ENCODE data around the gene KCNF1. TPM values are rescaled to one million over a fixed set of nuclear protein-coding genes. Genes with fewer than 3 reads are reported as not detected.
A peak's percentile ranks its signal among the peaks of the same experiment; 100 is the strongest.

Gene KCNF1
- polyA plus RNA-seq, 1 donor, result 1.3 TPM

DNA sequence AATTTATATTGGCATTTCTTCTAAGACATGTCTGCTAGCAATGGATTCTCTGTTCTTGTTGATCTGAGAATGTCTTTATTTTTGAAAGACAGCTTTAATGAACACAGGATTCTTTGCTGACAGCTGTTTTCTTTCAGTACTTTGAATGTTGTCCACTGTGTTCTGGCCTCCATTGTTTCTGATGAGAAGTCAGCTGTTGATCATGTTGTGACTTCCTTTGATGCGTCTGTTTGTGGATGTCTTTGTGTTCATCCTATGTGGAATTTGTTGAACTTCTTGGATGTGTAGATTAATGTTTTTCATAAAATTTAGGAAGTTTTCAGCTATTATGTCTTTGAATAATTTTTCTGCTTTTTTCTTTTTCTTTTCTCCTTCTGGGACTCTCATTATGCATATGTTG is 39.8 kb upstream of the KCNF1 start:
- Histone ChIP-seq H3K27ac (ENCODE audit: low read length) (no peak overlapping the region), H3K9me3 (ENCODE audit: control insufficient read depth, low read depth, low read length) (peaks cover 3% of the 10 kb centered on the region), H3K36me3 (ENCODE audit: control insufficient read depth, insufficient read depth, low read length) (no peaks in the 10 kb centered on the region), H3K4me1 (ENCODE audit: control insufficient read depth, insufficient read depth, low read length) (peaks cover 4% of the 10 kb centered on the region), H3K4me3 (ENCODE audit: low read length) (no peak overlapping the region), H3K27me3 (ENCODE audit: control insufficient read depth, insufficient read depth, low read length) (no peaks in the 10 kb centered on the region)
- no peak for DNase-seq
- WGBS (ENCODE audit: insufficient coverage, low lambda C conversion rate), result no CpG with 5 or more reads among the region's 1 CpG

- no peak for DNase-seq
- no peak overlapping the region for H3K4me3 ChIP-seq (ENCODE audit: low read length)
These were observed 38.6 kb upstream of the KCNF1 start for GRCh38 chr2:10873171-10873570.

GRCh38 chr2:10873790-10874437 is 37.8 kb upstream of the KCNF1 start:
- peaks cover 17% of the 10 kb centered on the region for H3K4me1 ChIP-seq (ENCODE audit: control insufficient read depth, insufficient read depth, low read length)
- DNase-seq, result no peak
- no peaks in the 10 kb centered on the region for H3K27me3 ChIP-seq (ENCODE audit: control insufficient read depth, insufficient read depth, low read length)
- WGBS (ENCODE audit: insufficient coverage, low lambda C conversion rate), result no CpG with 5 or more reads among the region's 9 CpGs
- peaks cover 3% of the 10 kb centered on the region for H3K9me3 ChIP-seq (ENCODE audit: control insufficient read depth, low read depth, low read length)
- no peak overlapping the region for H3K4me3 ChIP-seq (ENCODE audit: low read length)
- H3K36me3 ChIP-seq (ENCODE audit: control insufficient read depth, insufficient read depth, low read length), result no peaks in the 10 kb centered on the region
- no peak overlapping the region for H3K27ac ChIP-seq (ENCODE audit: low read length)

More at GRCh38 chr2:10873171-10873570, 38.6 kb upstream of the KCNF1 start:
- Histone ChIP-seq H3K9me3 (ENCODE audit: control insufficient read depth, low read depth, low read length) (peaks cover 3% of the 10 kb centered on the region), H3K27me3 (ENCODE audit: control insufficient read depth, insufficient read depth, low read length) (no peaks in the 10 kb centered on the region), H3K4me1 (ENCODE audit: control insufficient read depth, insufficient read depth, low read length) (peaks cover 14% of the 10 kb centered on the region), H3K27ac (ENCODE audit: low read length) (no peak overlapping the region), H3K36me3 (ENCODE audit: control insufficient read depth, insufficient read depth, low read length) (no peaks in the 10 kb centered on the region)
- no CpG with 5 or more reads among the region's 3 CpGs for WGBS (ENCODE audit: insufficient coverage, low lambda C conversion rate)

DNA sequence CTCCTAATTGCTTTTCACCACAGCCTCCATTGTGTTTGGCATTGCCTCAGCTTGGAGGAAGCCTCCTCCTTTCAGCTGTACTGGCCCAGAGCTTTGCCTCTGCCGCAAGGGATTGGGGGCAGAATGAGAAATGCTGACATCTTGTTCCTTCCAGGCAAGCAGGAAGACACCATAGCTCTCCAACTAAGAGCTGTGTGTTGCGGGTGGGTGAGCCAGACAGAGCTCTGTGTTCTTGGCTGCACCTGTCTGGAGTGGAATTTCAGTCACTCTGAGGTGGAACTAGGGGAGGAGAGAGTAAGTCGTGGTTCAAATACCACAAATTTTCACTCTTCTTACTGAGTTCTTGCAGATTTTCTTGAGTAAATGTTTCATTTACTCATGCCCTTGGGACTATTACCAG is 36.6 kb upstream of the KCNF1 start:
- no peaks in the 10 kb centered on the region for H3K27me3 ChIP-seq (ENCODE audit: control insufficient read depth, insufficient read depth, low read length)
- DNase-seq, result no peak
- H3K36me3 ChIP-seq (ENCODE audit: control insufficient read depth, insufficient read depth, low read length), result no peaks in the 10 kb centered on the region
- H3K4me3 ChIP-seq (ENCODE audit: low read length), result no peak overlapping the region
- peaks cover 3% of the 10 kb centered on the region for H3K9me3 ChIP-seq (ENCODE audit: control insufficient read depth, low read depth, low read length)
- H3K27ac ChIP-seq (ENCODE audit: low read length), result no peak overlapping the region
- H3K4me1 ChIP-seq (ENCODE audit: control insufficient read depth, insufficient read depth, low read length), result peaks cover 17% of the 10 kb centered on the region
- no CpG with 5 or more reads among the region's 3 CpGs for WGBS (ENCODE audit: insufficient coverage, low lambda C conversion rate)

GRCh38 chr2:10876394-10876793 is 35.3 kb upstream of the KCNF1 start:
- peak in 1 of 2 donors; percentile 58 for DNase-seq
- Histone ChIP-seq H3K36me3 (ENCODE audit: control insufficient read depth, insufficient read depth, low read length) (no peaks in the 10 kb centered on the region), H3K9me3 (ENCODE audit: control insufficient read depth, low read depth, low read length) (peaks cover 3% of the 10 kb centered on the region), H3K4me3 (ENCODE audit: low read length) (no peak overlapping the region), H3K27ac (ENCODE audit: low read length) (peak overlapping the region; percentile 77), H3K4me1 (ENCODE audit: control insufficient read depth, insufficient read depth, low read length) (peaks cover 17% of the 10 kb centered on the region), H3K27me3 (ENCODE audit: control insufficient read depth, insufficient read depth, low read length) (no peaks in the 10 kb centered on the region)
- WGBS (ENCODE audit: insufficient coverage, low lambda C conversion rate), result no CpG with 5 or more reads among the region's 3 CpGs

DNA sequence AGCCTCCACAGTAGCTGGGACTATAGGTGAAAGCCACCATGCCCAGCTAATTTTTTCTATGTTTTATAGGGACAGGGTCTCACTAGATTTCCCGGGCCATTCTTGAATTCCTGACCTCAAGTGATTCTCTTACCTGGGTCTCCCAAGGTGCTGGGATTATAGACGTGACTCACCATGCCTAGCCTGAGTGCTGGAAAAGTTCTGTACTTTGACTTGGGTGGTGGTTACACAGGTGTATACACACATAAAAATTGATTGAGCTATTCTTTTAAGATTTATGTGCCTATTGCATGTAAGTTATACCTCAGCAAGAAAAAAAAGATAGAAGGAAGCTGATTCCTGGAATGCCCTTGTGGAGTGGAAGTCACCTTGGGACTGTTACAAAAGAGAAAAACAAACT is 34.8 kb upstream of the KCNF1 start:
- no peaks in the 10 kb centered on the region for H3K27me3 ChIP-seq (ENCODE audit: control insufficient read depth, insufficient read depth, low read length)
- no CpG with 5 or more reads among the region's 2 CpGs for WGBS (ENCODE audit: insufficient coverage, low lambda C conversion rate)
- DNase-seq, result peak; percentile 83 to 93
- peaks cover 3% of the 10 kb centered on the region for H3K9me3 ChIP-seq (ENCODE audit: control insufficient read depth, low read depth, low read length)
- no peaks in the 10 kb centered on the region for H3K36me3 ChIP-seq (ENCODE audit: control insufficient read depth, insufficient read depth, low read length)
- H3K4me3 ChIP-seq (ENCODE audit: low read length), result no peak overlapping the region
- H3K27ac ChIP-seq (ENCODE audit: low read length), result peak overlapping the region; percentile 77
- peaks cover 17% of the 10 kb centered on the region for H3K4me1 ChIP-seq (ENCODE audit: control insufficient read depth, insufficient read depth, low read length)

DNA sequence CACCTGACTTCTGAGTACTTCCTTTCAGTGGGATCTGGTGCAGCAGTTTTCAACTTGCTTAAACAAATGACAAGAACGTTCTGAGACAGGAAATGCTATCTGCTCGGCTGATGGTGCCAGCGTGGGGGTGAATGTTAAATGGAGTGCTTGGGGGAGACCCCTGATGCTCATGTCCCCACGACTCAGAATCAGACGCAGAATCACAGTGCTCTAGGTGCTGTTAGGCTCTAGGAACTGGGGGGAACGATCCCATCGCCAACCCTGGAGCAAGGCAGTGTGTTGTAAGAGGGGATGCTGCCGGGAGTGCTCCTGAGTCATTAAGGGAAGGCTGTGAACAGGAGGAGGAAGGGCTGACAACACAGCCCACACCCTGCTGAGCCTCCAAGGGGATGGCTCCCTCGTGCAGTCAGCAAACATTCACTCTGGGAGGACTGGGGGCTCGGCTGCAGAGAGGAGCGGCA is 34.1 kb upstream of the KCNF1 start:
- Histone ChIP-seq H3K27ac (ENCODE audit: low read length) (peak overlapping the region; percentile 77), H3K9me3 (ENCODE audit: control insufficient read depth, low read depth, low read length) (no peaks in the 10 kb centered on the region), H3K36me3 (ENCODE audit: control insufficient read depth, insufficient read depth, low read length) (no peaks in the 10 kb centered on the region), H3K27me3 (ENCODE audit: control insufficient read depth, insufficient read depth, low read length) (no peaks in the 10 kb centered on the region), H3K4me3 (ENCODE audit: low read length) (no peak overlapping the region), H3K4me1 (ENCODE audit: control insufficient read depth, insufficient read depth, low read length) (peaks cover 17% of the 10 kb centered on the region)
- whole genome bisulfite sequencing (ENCODE audit: insufficient coverage, low lambda C conversion rate), result no CpG with 5 or more reads among the region's 11 CpGs
- peak in 1 of 2 donors; percentile 38 for DNase-seq

DNA sequence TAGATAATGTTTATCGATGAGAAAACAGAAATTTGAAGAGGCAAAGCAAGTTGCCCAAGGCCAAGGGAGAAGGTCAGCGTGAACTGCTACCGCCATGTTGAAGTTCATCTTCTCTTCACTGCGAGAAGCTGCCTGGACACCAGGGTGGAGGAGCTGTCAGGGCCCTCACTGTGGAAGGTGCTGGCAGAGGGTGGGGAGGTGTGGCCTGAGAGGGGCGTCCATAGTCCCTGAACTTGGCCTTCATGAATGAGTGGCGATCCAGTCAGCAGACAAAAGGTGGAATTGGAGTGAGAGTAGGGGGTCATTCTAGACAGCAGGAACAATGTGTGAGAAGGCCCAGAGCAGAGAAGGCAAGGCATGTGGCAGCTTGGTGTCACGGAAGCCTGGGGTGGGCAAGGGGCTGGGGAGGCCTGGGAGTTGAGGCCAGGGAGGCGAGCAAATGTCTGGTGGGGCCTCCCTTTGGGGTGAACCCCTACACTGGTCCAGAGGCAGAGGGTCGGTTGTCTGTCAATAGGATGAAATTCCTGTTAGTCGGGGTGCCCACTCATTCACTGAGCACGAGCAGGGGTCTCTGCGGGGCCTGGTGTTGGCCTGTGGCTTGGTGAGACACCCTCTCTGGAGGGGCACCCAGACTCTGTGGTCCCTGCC is 33.3 kb upstream of the KCNF1 start:
- WGBS (ENCODE audit: insufficient coverage, low lambda C conversion rate), result no CpG with 5 or more reads among the region's 12 CpGs
- no peak overlapping the region for H3K4me3 ChIP-seq (ENCODE audit: low read length)
- H3K27ac ChIP-seq (ENCODE audit: low read length), result peak overlapping the region; percentile 77
- H3K36me3 ChIP-seq (ENCODE audit: control insufficient read depth, insufficient read depth, low read length), result no peaks in the 10 kb centered on the region
- H3K9me3 ChIP-seq (ENCODE audit: control insufficient read depth, low read depth, low read length), result no peaks in the 10 kb centered on the region
- DNase-seq, result no peak
- H3K27me3 ChIP-seq (ENCODE audit: control insufficient read depth, insufficient read depth, low read length), result no peaks in the 10 kb centered on the region
- peaks cover 23% of the 10 kb centered on the region for H3K4me1 ChIP-seq (ENCODE audit: control insufficient read depth, insufficient read depth, low read length)

GRCh38 chr2:10879159-10879558 is 32.6 kb upstream of the KCNF1 start:
- H3K27ac ChIP-seq (ENCODE audit: low read length), result no peak overlapping the region
- H3K36me3 ChIP-seq (ENCODE audit: control insufficient read depth, insufficient read depth, low read length), result no peaks in the 10 kb centered on the region
- no CpG with 5 or more reads among the region's 9 CpGs for WGBS (ENCODE audit: insufficient coverage, low lambda C conversion rate)
- H3K27me3 ChIP-seq (ENCODE audit: control insufficient read depth, insufficient read depth, low read length), result no peaks in the 10 kb centered on the region
- no peak overlapping the region for H3K4me3 ChIP-seq (ENCODE audit: low read length)
- peaks cover 31% of the 10 kb centered on the region for H3K4me1 ChIP-seq (ENCODE audit: control insufficient read depth, insufficient read depth, low read length)
- H3K9me3 ChIP-seq (ENCODE audit: control insufficient read depth, low read depth, low read length), result no peaks in the 10 kb centered on the region
- no peak for DNase-seq

DNA sequence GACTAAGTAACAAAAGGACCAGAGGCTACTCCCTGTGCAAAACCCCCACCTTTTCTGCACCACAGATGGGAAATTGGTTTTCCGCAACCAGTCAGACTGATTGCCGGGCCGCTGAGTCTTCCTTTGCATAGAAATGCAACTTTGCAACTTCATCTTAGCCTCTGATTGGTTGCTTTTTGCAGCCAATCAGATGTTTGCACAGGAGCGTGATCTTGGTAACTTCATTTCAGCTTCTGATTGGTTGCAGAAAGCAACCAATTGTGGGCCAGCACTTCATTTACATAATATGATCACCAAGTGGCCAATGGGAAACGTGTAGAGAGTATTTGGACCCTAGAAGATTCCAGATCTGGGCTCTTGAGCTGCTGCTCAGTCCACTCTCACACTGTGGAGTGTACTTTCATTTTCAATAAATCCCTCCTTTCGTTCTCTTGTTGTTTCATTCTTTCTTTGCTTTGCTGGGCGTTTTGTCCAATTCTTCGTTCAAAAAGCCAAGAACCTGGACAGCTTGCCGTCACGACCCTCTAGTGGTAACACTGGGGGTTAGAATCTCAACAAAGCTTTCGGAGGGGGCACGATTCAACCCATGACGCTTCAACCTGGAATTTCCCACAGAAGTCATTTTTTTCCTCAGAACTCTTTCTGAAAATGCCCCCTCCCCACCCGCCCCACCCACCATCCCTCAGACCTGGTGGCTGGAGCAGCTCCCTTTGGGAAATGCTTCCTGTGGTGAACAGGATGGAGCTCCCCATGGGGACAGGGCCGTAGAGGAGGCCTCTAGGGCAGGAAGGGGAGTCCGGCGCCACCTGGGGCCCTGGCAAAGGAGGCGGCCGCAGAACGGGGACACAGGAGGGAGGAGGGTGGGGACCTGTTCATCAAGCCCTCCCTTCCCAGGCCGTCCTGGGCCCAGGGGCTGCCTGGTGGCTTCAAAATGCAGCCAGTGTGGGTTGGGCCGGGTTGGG is 31.8 kb upstream of the KCNF1 start:
- no peak for DNase-seq
- no peaks in the 10 kb centered on the region for H3K27me3 ChIP-seq (ENCODE audit: control insufficient read depth, insufficient read depth, low read length)
- no peak overlapping the region for H3K27ac ChIP-seq (ENCODE audit: low read length)
- H3K4me1 ChIP-seq (ENCODE audit: control insufficient read depth, insufficient read depth, low read length), result peaks cover 38% of the 10 kb centered on the region
- no CpG with 5 or more reads among the region's 22 CpGs for WGBS (ENCODE audit: insufficient coverage, low lambda C conversion rate)
- H3K9me3 ChIP-seq (ENCODE audit: control insufficient read depth, low read depth, low read length), result no peaks in the 10 kb centered on the region
- H3K36me3 ChIP-seq (ENCODE audit: control insufficient read depth, insufficient read depth, low read length), result no peaks in the 10 kb centered on the region
- no peak overlapping the region for H3K4me3 ChIP-seq (ENCODE audit: low read length)
